HCT116 (cell line): ENCODE results near the gene GUK1. TPM values are rescaled to one million over a fixed set of nuclear protein-coding genes. Genes with fewer than 3 reads are reported as not detected.

Experiments used
- ATAC-seq: fragments of 200-7000 bp; cut with Tn5 transposase; 2 replicates; pipeline ENCODE4 v1.9.1; 2020; ENCODE audit warnings: mild to moderate bottlenecking, moderate library complexity
- BruUV-seq: library from RNA; stranded (reverse); fragments of 400-500 nt; replicated peaks from 2 replicates; lab custom pipeline; 2021; lab: Mats Ljungman, UMichigan
- CTCF ChIA-PET: fragments of 300-600 bp; sonication (Branson Sonifier 250); formaldehyde crosslinking; loops from one replicate; lab custom pipeline; 2021; ENCODE audit warnings: antibody characterized with exemption; lab: Charles Lee
- POLR2A ChIA-PET: fragments of 300-600, 350-600 bp; sonication (Branson Sonifier 250); formaldehyde crosslinking; loops from one replicate; lab custom pipeline; 2021; ENCODE audit warnings: antibody characterized with exemption; lab: Charles Lee
- RAD21 ChIA-PET, 2 experiments: fragments of 300-600 bp; sonication (Branson Sonifier 250); formaldehyde crosslinking; loops; one replicate each; lab custom pipeline; 2023; ENCODE audit warnings: low total read pairs in 2 of 2; ENCODE audit not compliant: uncharacterized antibody in 2 of 2, unreplicated experiment in 2 of 2, low non-redundant PET in 1 of 2; lab: Charles Lee
- DNase-seq: peaks from one replicate; pipeline ENCODE4 v3.0.0-alpha.2; 2010; ENCODE audit warnings: low read depth, low spot score
- H2AFZ ChIP-seq: fragments of 200-600 bp; shearing (Covaris generic), sonication (generic); 2 replicates; pipeline ENCODE4 v1.6.1; 2017; ENCODE audit warnings: low read depth, mixed run types, mixed read lengths, antibody characterized with exemption, low read length; ENCODE audit not compliant: poor library complexity, severe bottlenecking
- H3K27ac ChIP-seq: 2 replicates; pipeline ENCODE4 v1.5.1; 2012; ENCODE audit warnings: low read depth, low read length
- H3K27me3 ChIP-seq: fragments of 200-600 bp; sonication (generic); 2 replicates; pipeline ENCODE4 v1.6.1; 2016; ENCODE audit warnings: mixed run types, low read length, mixed read lengths; ENCODE audit not compliant: insufficient read depth
- H3K36me3 ChIP-seq, 2 experiments: fragments of 200-500 bp in 1 of 2; fragments of 200-600 bp in 1 of 2; sonication (Bioruptor generic) in 1 of 2; sonication (generic) in 1 of 2; 2 replicates each; pipeline versions ENCODE4 v1.5.1 to v1.6.1; 2014 to 2016; ENCODE audit warnings: low read length in 2 of 2, inconsistent platforms in 1 of 2, mixed read lengths in 1 of 2, mixed run types in 1 of 2; ENCODE audit not compliant: insufficient read depth in 2 of 2, control insufficient read depth in 1 of 2
- H3K4me1 ChIP-seq, 2 experiments: fragments of 200-600 bp in 1 of 2; sonication (generic) in 1 of 2; 2 replicates each; pipeline versions ENCODE4 v1.5.1 to v1.6.1; 2012 to 2017; ENCODE audit warnings: low read length in 2 of 2, inconsistent platforms in 1 of 2, mild to moderate bottlenecking in 1 of 2, mixed read lengths in 1 of 2, mixed run types in 1 of 2, moderate library complexity in 1 of 2; ENCODE audit not compliant: insufficient read depth in 2 of 2, control insufficient read depth in 1 of 2
- H3K4me2 ChIP-seq: fragments of 200-600 bp; sonication (generic); 2 replicates; pipeline ENCODE4 v1.6.1; 2017; ENCODE audit warnings: mixed run types, low read length, mixed read lengths
- H3K4me3 ChIP-seq, 2 experiments: fragments of 200-600 bp in 1 of 2; sonication (generic) in 1 of 2; replicated peaks in 1 of 2; 2 replicates each; pipeline ENCODE4 v1.5.1; 2011 to 2016; ENCODE audit warnings: low read length in 2 of 2, control low read depth in 1 of 2, low read depth in 1 of 2, mild to moderate bottlenecking in 1 of 2, mixed read lengths in 1 of 2, mixed run types in 1 of 2
- H3K79me2 ChIP-seq: fragments of 200-600 bp; sonication (generic); 2 replicates; pipeline ENCODE4 v1.6.1; 2017; ENCODE audit warnings: mild to moderate bottlenecking, mixed run types, low read length, moderate library complexity, mixed read lengths; ENCODE audit not compliant: insufficient read depth
- H3K9ac ChIP-seq: fragments of 200-600 bp; sonication (generic); 2 replicates; pipeline ENCODE4 v1.6.1; 2016; ENCODE audit warnings: low read length, mixed read lengths
- H3K9me2 ChIP-seq: fragments of 200-600 bp; sonication (generic), shearing (Covaris generic); 2 replicates; pipeline ENCODE4 v1.6.1; 2017; ENCODE audit warnings: mixed run types, mild to moderate bottlenecking, moderate library complexity; ENCODE audit not compliant: insufficient read depth
- H3K9me3 ChIP-seq, 2 experiments: fragments of 200-500 bp in 1 of 2; fragments of 200-600 bp in 1 of 2; sonication (Bioruptor generic) in 1 of 2; sonication (generic) in 1 of 2; 2 replicates each; pipeline ENCODE4 v1.6.1; 2014 to 2017; ENCODE audit warnings: low read length in 2 of 2, mixed read lengths in 2 of 2, inconsistent platforms in 1 of 2, low read depth in 1 of 2, mild to moderate bottlenecking in 1 of 2, mixed run types in 1 of 2, moderate library complexity in 1 of 2; ENCODE audit not compliant: control insufficient read depth in 1 of 2, insufficient read depth in 1 of 2
- H4K20me1 ChIP-seq: fragments of 200-600 bp; sonication (generic), shearing (Covaris generic); 2 replicates; pipeline ENCODE4 v1.6.1; 2017; ENCODE audit warnings: mixed run types, mild to moderate bottlenecking, moderate library complexity; ENCODE audit not compliant: insufficient read depth
- JUND ChIP-seq: IDR thresholded peaks from 2 replicates; pipeline ENCODE4 v1.6.1; 2012
- SIN3A ChIP-seq: IDR thresholded peaks from 2 replicates; pipeline ENCODE4 v1.6.1; 2012; ENCODE audit warnings: low read depth
- SP1 ChIP-seq: IDR thresholded peaks from 2 replicates; pipeline ENCODE4 v1.6.1; 2012; ENCODE audit warnings: low read depth
- intact Hi-C: fragments of 100-400 bp; cut with micrococcal nuclease; formaldehyde crosslinking; loops from 2 replicates; pipeline ENCODE4 v1.10.0; 2022
- total RNA-seq: library from RNA; stranded (reverse); gene quantifications from one replicate; pipeline ENCODE4 v1.2.1, GENCODE V29; 2021; ENCODE audit not compliant: unreplicated experiment
- TF ChIP-seq, protein P1 (sequence below): IDR thresholded peaks from 2 replicates; pipeline ENCODE4 v1.6.1; 2012

Gene GUK1
- total RNA-seq, 1 experiment from 2014 or later: 145 TPM

DNA sequence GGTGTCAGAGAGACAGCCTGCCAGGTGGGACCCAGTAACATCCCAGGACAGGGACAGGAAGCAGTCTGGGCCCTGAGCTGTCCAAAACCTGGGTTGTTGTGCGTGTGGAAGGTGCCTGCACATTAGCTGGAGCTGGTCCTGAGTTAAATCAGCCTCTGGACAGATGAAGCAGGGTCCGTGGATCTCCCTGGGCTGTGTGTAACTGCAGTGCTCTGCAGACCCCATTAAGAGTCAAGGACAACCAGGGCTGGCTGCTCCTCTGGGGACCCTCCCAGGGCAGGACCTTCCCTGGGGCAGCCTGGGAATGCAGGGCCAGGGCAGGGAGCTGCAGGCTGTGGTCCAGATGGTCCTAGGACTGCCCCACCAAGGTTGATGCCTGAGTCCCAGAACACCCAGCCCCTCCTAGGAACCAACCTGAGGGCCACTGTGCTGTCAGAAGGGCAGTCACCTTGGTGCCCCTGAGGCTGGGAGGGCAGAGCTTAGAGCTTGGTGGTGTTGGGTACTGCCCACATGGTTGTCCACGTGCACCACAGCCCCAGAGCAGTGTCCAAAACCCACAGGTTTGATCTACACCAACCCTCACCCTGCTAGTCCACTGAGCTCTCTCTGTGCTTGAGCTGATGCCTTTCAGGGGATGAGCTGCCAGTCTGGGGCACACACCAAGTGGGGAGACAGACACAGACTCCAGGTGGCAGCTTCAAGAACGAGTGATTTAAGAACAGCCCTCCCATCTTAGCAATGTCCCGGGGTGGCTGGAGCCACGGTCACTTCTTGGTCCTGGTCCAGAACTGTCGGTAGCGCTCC, 33.9 kb upstream of the GUK1 start:
- Histone ChIP-seq H4K20me1 (no peaks in the 10 kb centered on the region), H3K4me2 (no peak overlapping the region), H2AFZ (no peak overlapping the region), H3K4me3 (no peak overlapping the region), H3K9me3 (no peaks in the 10 kb centered on the region), H3K36me3 (peaks cover 0 to 14% of the 10 kb centered on the region in 2 experiments; a peak in 1 of 4 replicates), H3K27ac (no peak overlapping the region), H3K9me2 (no peaks in the 10 kb centered on the region), H3K4me1 (peaks cover 6 to 35% of the 10 kb centered on the region in 2 experiments; a peak in 3 of 4 replicates), H3K9ac (no peak overlapping the region), H3K27me3 (no peaks in the 10 kb centered on the region), H3K79me2 (peaks cover 40% of the 10 kb centered on the region)
- RAD21 ChIA-PET: no interaction called here
- BruUV-seq: no TSS peak
- intact Hi-C loops: no loop called here
- POLR2A ChIA-PET: interaction anchor here (1.1 kb wide), 1 partner anchor 351 kb away, joined by 3 read pairs; a partner anchor contains a TSS
- no peak for DNase-seq
- CTCF ChIA-PET: no interaction called here
- TF ChIP-seq, protein P1, sequence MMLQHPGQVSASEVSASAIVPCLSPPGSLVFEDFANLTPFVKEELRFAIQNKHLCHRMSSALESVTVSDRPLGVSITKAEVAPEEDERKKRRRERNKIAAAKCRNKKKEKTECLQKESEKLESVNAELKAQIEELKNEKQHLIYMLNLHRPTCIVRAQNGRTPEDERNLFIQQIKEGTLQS: no peak
- TF ChIP-seq SIN3A: no peak
- no peak for TF ChIP-seq JUND
- ATAC-seq: no peak

DNA sequence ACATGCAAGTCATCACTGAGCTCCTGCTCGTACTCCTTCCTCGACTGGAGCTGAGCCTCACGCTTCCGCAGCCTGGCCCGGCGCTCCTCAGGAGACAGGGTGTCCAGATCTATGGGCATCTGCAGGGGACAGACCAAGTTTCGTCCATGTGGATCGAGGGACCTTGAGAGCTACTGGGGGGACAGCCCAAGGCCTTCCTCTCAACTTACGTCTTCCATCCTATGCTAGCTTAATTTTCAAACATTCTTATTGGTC, 33.4 kb upstream of the GUK1 start:
- intact Hi-C loops: no loop called here

More for the DNA sequence above, 33.4 kb upstream of the GUK1 start:
- H3K4me1 ChIP-seq: peaks cover 4 to 29% of the 10 kb centered on the region in 2 experiments; a peak in 3 of 4 replicates
- CTCF ChIA-PET: no interaction called here
- TF ChIP-seq SP1: no peak
- H3K36me3 ChIP-seq: peaks cover 0 to 14% of the 10 kb centered on the region in 2 experiments; a peak in 1 of 4 replicates
- H3K79me2 ChIP-seq: peaks cover 35% of the 10 kb centered on the region
- no peak overlapping the region for H3K4me3 ChIP-seq
- no peak overlapping the region for H2AFZ ChIP-seq
- RAD21 ChIA-PET: no interaction called here
- ATAC-seq (no peak), DNase-seq (no peak)
- POLR2A ChIA-PET: interaction anchor here (1.1 kb wide), 1 partner anchor 351 kb away, joined by 3 read pairs; a partner anchor contains a TSS
- no peaks in the 10 kb centered on the region for H3K27me3 ChIP-seq
- BruUV-seq: no TSS peak
- H3K27ac ChIP-seq: no peak overlapping the region
- H3K9me2 ChIP-seq: no peaks in the 10 kb centered on the region
- no peaks in the 10 kb centered on the region for H4K20me1 ChIP-seq
- no peak overlapping the region for H3K9ac ChIP-seq
- no peaks in the 10 kb centered on the region for H3K9me3 ChIP-seq
- H3K4me2 ChIP-seq: no peak overlapping the region
